Activated CD8-positive, alpha-beta T cell treated with anti-CD3 and anti-CD28 coated beads, Interleukin-2, amount 10 ng/mL, durations not matched to agents 7 days and 5 days (primary cell): ENCODE results near the gene TMEM126B. TPM values are rescaled to one million over a fixed set of nuclear protein-coding genes. Genes with fewer than 3 reads are reported as not detected.
"Not testable (repeated sequence)": the region's sequence is repeated elsewhere in the genome, so short reads cannot be mapped to it uniquely, and the experiment has no call there.

Source experiments
- ATAC-seq: fragments of 150-1000 bp; cut with Tn5 transposase; one replicate; pipeline ENCODE4 v1.10.0; 2021; ENCODE audit warnings: moderate library complexity
- CTCF ChIA-PET: fragments of 350-600 bp; sonication (Branson Sonifier 250); formaldehyde crosslinking; loops from one replicate; lab custom pipeline; 2021; ENCODE audit warnings: antibody characterized with exemption; lab: Charles Lee
- POLR2A ChIA-PET: fragments of 350-600 bp; sonication (Branson Sonifier 250); formaldehyde crosslinking; loops from one replicate; lab custom pipeline; 2021; ENCODE audit warnings: antibody characterized with exemption; lab: Charles Lee
- DNase-seq: peaks from one replicate; pipeline ENCODE4 v3.0.0-alpha.2; 2020
- H3K27ac Mint-ChIP-seq: one replicate; pipeline ENCODE4 v1.8.0; 2021; ENCODE audit warnings: mild to moderate bottlenecking, mixed read lengths
- H3K27me3 Mint-ChIP-seq: one replicate; pipeline ENCODE4 v1.8.0; 2021; ENCODE audit warnings: low read depth, mixed read lengths
- H3K36me3 Mint-ChIP-seq: one replicate; pipeline ENCODE4 v1.8.0; 2021; ENCODE audit warnings: low read depth, mixed read lengths
- H3K4me1 Mint-ChIP-seq: one replicate; pipeline ENCODE4 v1.8.0; 2021; ENCODE audit warnings: low read depth, mixed read lengths
- H3K4me3 Mint-ChIP-seq: one replicate; pipeline ENCODE4 v1.8.0; 2021; ENCODE audit warnings: mild to moderate bottlenecking, mixed read lengths
- H3K9me3 Mint-ChIP-seq: one replicate; pipeline ENCODE4 v1.8.0; 2022; ENCODE audit warnings: mixed read lengths; ENCODE audit not compliant: insufficient read depth
- total RNA-seq, 2 experiments: library from RNA; stranded (reverse); gene quantifications; one replicate each; pipeline ENCODE4 v1.2.3, GENCODE V29; 2021

TMEM126B gene
- total RNA-seq, 2 experiments from 2014 or later, result 51.4 to 57.8 TPM

DNA sequence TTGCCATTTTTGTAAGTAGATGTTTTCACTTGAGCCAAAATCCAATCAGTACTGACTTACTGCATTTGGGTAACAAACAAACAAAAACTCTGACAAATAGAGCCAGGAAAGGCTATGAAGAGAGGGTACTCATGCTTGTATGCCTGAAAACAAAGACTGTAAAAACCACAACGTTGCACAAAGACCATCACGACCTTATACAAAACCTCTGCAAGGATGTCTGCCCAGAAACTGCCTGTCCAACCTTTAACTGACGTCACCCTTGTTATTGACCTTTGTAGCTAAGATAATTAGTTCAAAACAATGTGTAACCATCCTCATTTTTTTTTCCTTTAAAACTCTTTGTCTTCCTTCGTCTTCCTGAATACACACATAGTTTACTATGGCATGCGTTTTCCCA is 37.3 kb downstream of the TMEM126B start:
- ChIA-PET POLR2A (interaction anchor here (1.0 kb wide), 1 partner anchor 18 kb away, joined by 7 read pairs; the partner anchor contains the start of gene TMEM126A), CTCF (interaction anchor here (1.0 kb wide), 1 partner anchor 32 kb away, joined by 3 read pairs; no protein-coding TSS in a partner anchor)

DNA sequence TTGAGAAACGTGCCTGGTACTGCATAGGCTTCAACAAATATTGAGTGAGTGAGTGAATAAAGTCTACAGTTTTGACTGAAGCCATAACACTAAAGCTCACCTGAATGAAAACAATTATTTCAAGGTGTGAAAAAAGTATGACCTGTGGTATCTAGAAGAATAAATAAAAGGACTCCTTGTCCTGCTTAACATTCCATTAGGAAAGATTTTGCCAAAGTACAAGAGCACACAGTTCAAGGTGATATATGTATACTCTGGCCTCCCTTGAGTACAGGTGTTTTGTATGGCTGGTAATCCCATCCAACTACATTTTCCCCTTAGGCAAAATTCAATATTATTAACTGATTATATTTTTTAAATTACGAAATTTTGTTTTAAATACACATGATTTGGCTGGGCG is 38.3 kb downstream of the TMEM126B start:
- no peak for ATAC-seq
- H3K4me3 Mint-ChIP-seq, result no peak overlapping the region
- peaks cover 24% of the 10 kb centered on the region for H3K36me3 Mint-ChIP-seq

More for the DNA sequence above, 37.3 kb downstream of the TMEM126B start:
- DNase-seq (no peak), ATAC-seq (no peak)
- no peaks in the 10 kb centered on the region for H3K9me3 Mint-ChIP-seq
- peak overlapping the region; percentile 96 for H3K27ac Mint-ChIP-seq
- H3K36me3 Mint-ChIP-seq, result peaks cover 32% of the 10 kb centered on the region
- H3K27me3 Mint-ChIP-seq, result no peaks in the 10 kb centered on the region
- peak overlapping the region; percentile 38 for H3K4me3 Mint-ChIP-seq
- peaks cover 23% of the 10 kb centered on the region for H3K4me1 Mint-ChIP-seq

DNA sequence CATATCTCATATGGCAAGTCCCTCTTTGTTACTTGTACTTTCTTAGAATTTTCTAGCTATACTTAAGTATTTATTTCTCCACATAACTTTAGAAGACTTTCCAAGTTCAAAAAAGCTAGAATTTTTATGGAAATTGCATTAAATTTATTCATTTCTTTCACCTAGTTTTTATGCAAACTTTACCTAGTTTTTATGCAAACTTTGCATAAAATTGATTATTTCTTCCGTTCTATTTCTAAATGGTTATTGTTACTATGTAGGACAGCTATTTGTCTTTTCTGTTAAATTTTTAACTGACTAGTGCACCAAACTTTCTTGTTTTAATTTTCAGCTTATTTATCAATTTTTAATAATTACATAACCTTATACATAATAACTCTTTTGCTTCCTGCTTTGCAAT is 39.8 kb downstream of the TMEM126B start:
- no peak for DNase-seq
- H3K9me3 Mint-ChIP-seq, result no peaks in the 10 kb centered on the region
- peaks cover 15% of the 10 kb centered on the region for H3K4me1 Mint-ChIP-seq
- no peak overlapping the region for H3K4me3 Mint-ChIP-seq
- H3K36me3 Mint-ChIP-seq, result peaks cover 13% of the 10 kb centered on the region
- ChIA-PET CTCF (interaction anchor here (0.7 to 0.8 kb wide), 2 partner anchors 10 to 31 kb away, joined by 3 read pairs; no protein-coding TSS in a partner anchor), POLR2A (no interaction called here)
- no peak overlapping the region for H3K27ac Mint-ChIP-seq
- ATAC-seq, result no peak
- H3K27me3 Mint-ChIP-seq, result no peaks in the 10 kb centered on the region

More for the DNA sequence above, 38.3 kb downstream of the TMEM126B start:
- DNase-seq, result no peak
- Mint-ChIP-seq H3K27ac (no peak overlapping the region), H3K9me3 (no peaks in the 10 kb centered on the region), H3K27me3 (no peaks in the 10 kb centered on the region), H3K4me1 (peaks cover 14% of the 10 kb centered on the region)
- ChIA-PET POLR2A (interaction anchor here (1.0 kb wide), 1 partner anchor 19 kb away, joined by 7 read pairs; the partner anchor contains the start of gene TMEM126A), CTCF (interaction anchor here (1.0 kb wide), 1 partner anchor 31 kb away, joined by 3 read pairs; no protein-coding TSS in a partner anchor)

DNA sequence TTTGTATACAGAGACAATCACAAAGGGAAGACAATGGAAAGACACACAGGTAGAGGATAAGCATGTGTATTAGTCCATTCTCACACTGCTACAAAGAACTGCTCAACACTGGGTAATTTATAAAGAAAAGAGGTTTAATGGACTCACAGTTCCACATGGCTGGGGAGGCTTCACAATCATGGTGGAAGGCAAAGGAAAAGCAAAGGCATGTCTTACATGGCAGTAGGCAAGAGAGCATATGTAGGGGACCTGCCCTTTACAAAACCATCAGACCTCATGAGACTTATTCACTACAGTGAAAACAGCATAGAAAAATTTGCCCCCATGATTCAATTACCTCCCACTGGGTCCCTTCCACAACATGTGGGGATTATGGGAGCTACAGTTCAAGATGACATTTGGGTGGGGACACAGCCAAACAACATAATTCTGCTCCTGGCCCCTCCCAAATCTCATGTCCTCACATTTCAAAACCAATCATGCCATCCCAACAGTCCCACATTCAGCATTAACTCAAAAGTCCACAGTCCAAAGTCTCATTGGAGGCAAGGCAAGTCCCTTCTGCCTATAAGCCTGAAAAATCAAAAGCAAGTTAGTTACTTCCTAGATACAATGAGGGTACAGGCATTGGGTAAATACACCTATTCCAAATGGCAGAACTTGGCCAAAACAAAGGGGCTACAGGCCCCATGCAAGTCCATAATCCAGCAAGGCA is 42.7 kb downstream of the TMEM126B start:
- H3K27ac Mint-ChIP-seq, CTCF ChIA-PET, DNase-seq, H3K9me3 Mint-ChIP-seq, H3K36me3 Mint-ChIP-seq, H3K4me3 Mint-ChIP-seq, ATAC-seq, H3K27me3 Mint-ChIP-seq: not testable (repeated sequence)
- POLR2A ChIA-PET, result interaction anchor here (1.2 kb wide), 1 partner anchor 23 kb away, joined by 3 read pairs; the partner anchor contains the start of gene TMEM126A
- H3K4me1 Mint-ChIP-seq, result peaks cover 13% of the 10 kb centered on the region

DNA sequence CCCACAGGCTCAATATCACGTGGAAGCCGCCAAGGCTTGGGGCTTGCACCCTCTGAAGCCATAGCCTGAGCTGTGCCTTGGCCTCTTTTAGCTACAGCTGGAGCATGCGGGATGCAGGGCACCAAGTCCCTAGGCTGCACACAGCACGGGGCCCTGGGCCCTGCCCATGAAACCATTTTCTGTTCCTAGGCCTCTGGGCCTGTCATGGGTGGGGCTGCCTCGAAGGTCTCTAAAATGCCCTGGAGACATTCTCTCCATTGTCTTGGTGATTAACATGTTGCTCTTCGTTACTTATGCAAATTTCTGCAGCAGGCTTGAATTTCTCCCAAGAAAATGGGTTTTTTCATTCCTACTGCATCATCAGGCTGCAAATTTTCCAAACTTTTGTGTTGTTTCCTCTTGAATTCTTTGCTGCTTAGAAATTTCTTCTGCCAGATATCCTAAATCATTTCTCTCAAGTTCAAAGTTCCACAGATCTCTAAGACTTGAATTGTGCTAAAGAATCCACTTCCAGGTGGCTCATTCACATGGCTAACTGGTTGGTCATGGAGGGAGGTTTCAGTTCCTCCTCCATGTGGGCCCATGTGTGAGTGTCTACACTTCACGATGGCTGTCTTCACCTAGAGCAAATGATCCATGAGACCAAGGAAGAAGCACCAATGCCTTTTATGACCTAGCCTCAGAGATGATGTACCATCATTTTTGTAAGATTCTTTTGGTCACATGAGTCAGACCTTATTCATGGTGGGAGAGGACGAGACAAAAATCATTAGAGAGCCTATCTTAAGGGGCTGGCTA is 43.9 kb downstream of the TMEM126B start:
- ATAC-seq (no peak), DNase-seq (no peak)
- Mint-ChIP-seq H3K9me3 (no peaks in the 10 kb centered on the region), H3K27me3 (peaks cover 10% of the 10 kb centered on the region), H3K27ac (no peak overlapping the region), H3K4me3 (no peak overlapping the region), H3K36me3 (peaks cover 4% of the 10 kb centered on the region), H3K4me1 (peaks cover 11% of the 10 kb centered on the region)
- ChIA-PET CTCF (no interaction called here), POLR2A (no interaction called here)

DNA sequence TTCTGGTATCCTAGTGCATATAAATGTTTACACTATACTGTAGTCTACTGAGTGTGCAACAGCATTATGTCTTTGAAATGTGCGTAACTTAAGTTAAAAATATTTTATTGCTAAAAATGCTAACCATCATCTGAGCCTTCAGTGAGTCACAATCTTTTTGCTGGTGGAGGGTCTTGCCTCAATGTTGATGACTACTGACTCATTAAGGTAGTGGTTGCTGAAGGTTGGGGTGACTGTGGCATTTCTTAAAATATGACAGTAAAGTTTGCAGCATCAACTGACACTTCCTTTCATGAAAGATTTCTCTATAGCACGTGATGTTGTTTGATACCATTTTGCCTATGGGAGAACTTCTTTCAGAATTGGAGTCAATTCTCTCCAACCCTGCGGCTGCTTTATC is 45.0 kb downstream of the TMEM126B start:
- ATAC-seq (peak; percentile 44), DNase-seq (no peak)
- Mint-ChIP-seq H3K4me3 (no peak overlapping the region), H3K27me3 (peaks cover 16% of the 10 kb centered on the region), H3K27ac (no peak overlapping the region), H3K9me3 (no peaks in the 10 kb centered on the region), H3K4me1 (peaks cover 11% of the 10 kb centered on the region), H3K36me3 (peaks cover 4% of the 10 kb centered on the region)
- POLR2A ChIA-PET, result no interaction called here
- CTCF ChIA-PET, result no interaction called here

DNA sequence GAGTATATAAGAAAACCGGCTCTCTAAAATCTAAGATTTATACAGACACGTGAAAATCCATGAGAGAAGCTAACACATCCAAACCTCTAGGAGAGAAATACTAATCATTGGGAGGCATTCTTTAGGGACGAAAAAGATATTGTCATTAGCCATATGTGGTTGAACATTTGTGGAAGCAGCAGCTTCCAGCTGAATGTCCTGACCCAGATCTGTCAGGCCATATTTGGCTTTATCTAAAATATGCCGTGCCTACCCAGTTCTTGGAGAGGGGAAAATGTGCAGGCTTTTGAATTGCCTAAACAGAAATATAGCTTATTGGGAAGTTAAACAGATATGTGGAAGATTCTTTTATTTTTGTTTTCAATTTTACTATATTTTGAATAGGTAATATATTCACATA is 51.2 kb downstream of the TMEM126B start:
- ChIA-PET POLR2A (interaction anchor here (1.1 kb wide), 1 partner anchor 15 kb away, joined by 3 read pairs; the partner anchor contains the start of gene CREBZF), CTCF (interaction anchor here (1.0 to 1.6 kb wide), 4 partner anchors 11 to 70 kb away, joined by 3 to 7 read pairs (median 4); no protein-coding TSS in a partner anchor)
- Mint-ChIP-seq H3K9me3 (no peaks in the 10 kb centered on the region), H3K4me3 (no peak overlapping the region), H3K27ac (no peak overlapping the region), H3K4me1 (peaks cover 19% of the 10 kb centered on the region), H3K27me3 (peaks cover 22% of the 10 kb centered on the region), H3K36me3 (no peaks in the 10 kb centered on the region)
- no peak for DNase-seq
- ATAC-seq, result no peak

DNA sequence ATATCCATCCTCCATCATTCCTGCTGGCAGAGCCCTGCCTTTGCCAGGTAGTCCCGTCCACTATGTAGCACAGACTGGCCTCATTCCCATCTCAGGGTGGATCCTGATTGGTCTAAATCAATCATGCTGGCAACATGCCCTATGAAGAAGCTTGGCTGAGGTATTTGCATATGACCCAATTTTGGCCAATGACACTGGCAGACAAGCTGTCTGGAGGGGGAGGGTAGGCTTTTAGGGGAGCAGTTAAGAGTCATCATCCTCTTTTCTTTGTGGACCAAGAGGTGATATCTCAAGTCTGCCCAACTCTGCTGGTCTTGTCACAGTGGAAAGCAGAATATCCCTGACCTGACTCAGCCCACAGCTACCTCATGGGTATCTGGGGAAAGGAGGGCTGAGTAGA is 52.5 kb downstream of the TMEM126B start:
- ChIA-PET POLR2A (interaction anchor here (1.0 to 2.1 kb wide), 2 partner anchors 17 to 129 kb away, joined by 3 to 12 read pairs; partner anchors contain the start of gene CREBZF), CTCF (interaction anchor here (0.9 to 1.9 kb wide), 6 partner anchors 12 to 174 kb away, joined by 3 to 10 read pairs (median 5); partner anchors contain the start of gene CCDC83)
- Mint-ChIP-seq H3K4me3 (no peak overlapping the region), H3K4me1 (peaks cover 19% of the 10 kb centered on the region), H3K27ac (no peak overlapping the region), H3K36me3 (no peaks in the 10 kb centered on the region), H3K27me3 (peaks cover 16% of the 10 kb centered on the region), H3K9me3 (no peaks in the 10 kb centered on the region)
- DNase-seq (no peak), ATAC-seq (no peak)

DNA sequence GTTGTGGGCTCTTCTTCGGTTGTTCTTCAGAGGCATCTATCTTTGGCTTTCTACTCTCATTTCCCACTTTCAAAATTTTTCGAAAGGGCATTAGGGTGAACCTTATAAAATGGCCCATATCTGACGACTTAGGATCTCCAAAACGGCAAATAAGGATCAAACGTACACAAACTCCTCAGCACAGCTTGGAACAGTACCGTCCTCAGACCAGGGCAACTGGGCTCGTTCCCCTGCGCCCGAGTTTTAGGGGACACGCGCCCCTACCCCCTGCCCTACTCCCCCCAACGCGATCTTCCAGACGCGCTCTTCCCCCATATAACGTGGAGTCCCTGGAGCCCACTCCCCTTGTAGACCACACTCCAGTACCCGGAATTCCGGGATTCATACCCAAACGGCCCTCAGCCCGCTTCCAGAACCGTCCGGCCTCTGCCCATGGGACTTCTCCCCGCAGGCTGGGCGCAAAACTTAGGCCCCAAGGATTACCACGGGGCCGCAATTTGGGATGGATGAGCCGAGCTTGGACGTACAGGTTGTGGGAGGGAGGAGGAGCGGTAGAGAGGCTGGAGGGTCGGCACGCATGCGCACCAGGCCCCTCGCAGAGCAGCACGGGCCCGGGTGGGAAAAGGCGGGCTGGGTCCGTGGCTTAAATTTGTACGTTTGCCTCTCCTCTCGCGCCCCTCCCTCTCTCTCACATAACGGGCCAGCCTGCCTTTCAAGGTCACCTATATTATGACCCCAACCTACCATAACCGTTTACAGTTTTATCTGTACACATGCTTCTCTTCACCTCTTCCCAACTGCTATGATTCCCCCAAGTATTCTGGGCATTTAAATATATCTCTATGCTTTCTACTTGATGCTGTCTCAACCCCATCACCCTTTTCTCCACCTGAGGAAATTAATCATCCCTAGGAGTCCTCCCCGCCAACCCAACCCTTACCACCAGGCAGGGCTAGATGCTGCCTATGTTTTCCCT is 54.2 kb downstream of the TMEM126B start:
- Mint-ChIP-seq H3K4me3 (peak overlapping the region; percentile 74), H3K4me1 (peaks cover 19% of the 10 kb centered on the region), H3K36me3 (no peaks in the 10 kb centered on the region), H3K27me3 (peaks cover 13% of the 10 kb centered on the region), H3K27ac (peak overlapping the region; percentile 78), H3K9me3 (no peaks in the 10 kb centered on the region)
- peak; percentile 93 for ATAC-seq
- DNase-seq, result peak; percentile 72
- ChIA-PET POLR2A (interaction anchor here (0.9 to 2.1 kb wide), 2 partner anchors 15 to 18 kb away, joined by 3 to 12 read pairs; partner anchors contain the start of gene CREBZF), CTCF (interaction anchor here (1.7 kb wide), 1 partner anchor 10 kb away, joined by 6 read pairs; no protein-coding TSS in a partner anchor)

DNA sequence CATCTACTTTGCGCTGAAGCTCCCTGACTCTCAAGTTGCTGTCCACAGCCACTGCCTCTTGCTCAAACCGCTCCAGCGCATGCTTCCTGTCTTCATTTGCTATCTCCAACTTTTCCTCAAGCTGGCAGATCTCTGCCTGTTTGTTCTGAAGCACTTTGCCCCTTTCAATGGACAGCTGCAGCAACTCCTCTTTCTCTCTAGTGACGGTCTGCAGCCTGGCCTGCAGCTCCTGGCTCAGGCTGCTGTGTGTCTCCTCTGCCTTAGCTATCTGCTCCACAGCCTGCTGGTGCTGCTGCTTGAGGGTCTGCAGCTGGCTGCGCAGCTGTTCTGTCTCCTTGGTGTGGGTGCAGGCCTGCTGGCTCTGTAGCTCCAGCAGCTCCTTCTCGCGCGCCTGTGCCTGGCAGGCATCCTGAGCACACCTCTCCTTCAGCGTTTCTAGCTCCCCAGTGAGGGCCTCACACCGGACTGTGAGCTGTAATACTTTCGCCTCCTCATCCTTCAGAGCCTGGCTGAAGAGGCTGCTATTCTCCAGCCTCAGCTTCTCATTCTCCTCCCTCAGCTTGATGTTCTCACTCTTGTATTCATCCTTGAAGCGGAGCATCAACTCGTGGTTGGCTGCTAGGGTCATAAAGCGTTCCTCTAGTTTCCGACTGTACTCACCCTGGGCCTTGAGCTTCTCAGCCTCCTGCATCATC is 56.9 kb downstream of the TMEM126B start:
- Mint-ChIP-seq H3K27me3 (peaks cover 3% of the 10 kb centered on the region), H3K27ac (no peak overlapping the region), H3K4me1 (peaks cover 21% of the 10 kb centered on the region), H3K9me3 (no peaks in the 10 kb centered on the region), H3K36me3 (no peaks in the 10 kb centered on the region), H3K4me3 (no peak overlapping the region)
- POLR2A ChIA-PET, result interaction anchor here (1.3 to 2.2 kb wide), 2 partner anchors 20 to 170 kb away, joined by 3 to 4 read pairs; partner anchors contain the start of gene CCDC83
- no peak for DNase-seq
- no peak for ATAC-seq
- CTCF ChIA-PET, result interaction anchor here (1.1 to 3.6 kb wide), 5 partner anchors 11 to 170 kb away, joined by 3 to 14 read pairs (median 6); partner anchors contain the start of genes CCDC83 and TMEM126B
